ENCODE results near the gene LMBRD2. TPM values are rescaled to one million over a fixed set of nuclear protein-coding genes. Genes with fewer than 3 reads are reported as not detected.

LMBRD2 gene
- polyA plus RNA-seq, 1 of the 3 experiments (the other 2 are of a cell fraction): 1.6 TPM

GRCh38 chr5:36056422-36056821, 95.3 kb downstream of the LMBRD2 start:
- no peaks in the 10 kb centered on the region for H4K20me1 ChIP-seq (ENCODE audit: insufficient read depth)
- ChIA-PET CTCF (interaction anchor here (1.0 kb wide), 1 partner anchor 23 kb away, joined by 3 read pairs; no protein-coding TSS in a partner anchor), POLR2A (no interaction called here)
- no peak overlapping the region for H3K4me3 ChIP-seq (ENCODE audit: low read depth in 2 of 2, low read length in 1 of 2)
- H3K9me3 ChIP-seq: no peaks in the 10 kb centered on the region
- H3K4me2 ChIP-seq: no peak overlapping the region
- H3K9me2 ChIP-seq: no peaks in the 10 kb centered on the region
- no peak for DNase-seq
- H3F3A ChIP-seq (replicated peaks; ENCODE audit: insufficient read depth): no peaks in the 10 kb centered on the region
- WGBS (ENCODE audit: low lambda C conversion rate): 15% methylated on average over 5 of the region's 5 CpGs
- H2AFZ ChIP-seq (ENCODE audit: low read depth): no peak overlapping the region
- no peak overlapping the region for H3K9ac ChIP-seq
- no peak for TF ChIP-seq ELF1 (IDR thresholded peaks at IDR 0.05)
- TF ChIP-seq FOXJ3 (CRISPR knock-in tag; IDR thresholded peaks at IDR 0.05): no peak
- TF ChIP-seq JUND (IDR thresholded peaks at IDR 0.05): no peak
- TF ChIP-seq FOSL2 (IDR thresholded peaks at IDR 0.05; ENCODE audit: borderline replicate concordance, low read depth): no peak
- TF ChIP-seq IRF3 (IDR thresholded peaks at IDR 0.05; ENCODE audit: low read depth, low read length): no peak
- TF ChIP-seq POLR2AphosphoS5 (IDR thresholded peaks at IDR 0.05; ENCODE audit: low read depth, low read length): no peak
- TF ChIP-seq RXRA (IDR thresholded peaks at IDR 0.05; ENCODE audit: borderline replicate concordance, low read depth): no peak
- no peak for TF ChIP-seq USF1 (IDR thresholded peaks at IDR 0.05; ENCODE audit: borderline replicate concordance, low read depth)
- TF ChIP-seq NRF1 (IDR thresholded peaks at IDR 0.05; ENCODE audit: low read depth, low read length): no peak
- no peak for TF ChIP-seq RFX5 (IDR thresholded peaks at IDR 0.05; ENCODE audit: low read length)
- no peaks in the 10 kb centered on the region; the same call in 1 of the 2 replicates for H3K27me3 ChIP-seq (ENCODE audit: insufficient read depth)
- H3K79me2 ChIP-seq (ENCODE audit: insufficient read depth): no peaks in the 10 kb centered on the region
- peak overlapping the region in 1 of 2 experiments; percentile 19; a peak in 1 of 4 replicates for H3K27ac ChIP-seq (ENCODE audit: low read depth in 2 of 2, low read length in 1 of 2)
- H3K4me1 ChIP-seq (ENCODE audit: control insufficient read depth in 1 of 2, insufficient read depth in 2 of 2, low read depth in 1 of 2, low read length in 1 of 2): peaks cover 0 to 9% of the 10 kb centered on the region in 2 experiments; a peak in 2 of 4 replicates
- H3K36me3 ChIP-seq (replicated peaks in 1 of 2; ENCODE audit: control insufficient read depth in 1 of 2, insufficient read depth in 2 of 2, low read length in 1 of 2): no peaks in the 10 kb centered on the region

GRCh38 chr5:36055984-36056383, 95.7 kb downstream of the LMBRD2 start:
- H3K9me2 ChIP-seq: no peaks in the 10 kb centered on the region
- H3K4me3 ChIP-seq (ENCODE audit: low read depth in 2 of 2, low read length in 1 of 2): no peak overlapping the region
- no peak for DNase-seq
- POLR2A ChIA-PET: no interaction called here
- no peak overlapping the region for H3K9ac ChIP-seq
- H3K9me3 ChIP-seq: no peaks in the 10 kb centered on the region
- H3K27ac ChIP-seq (ENCODE audit: low read depth in 2 of 2, low read length in 1 of 2): peak overlapping the region in 1 of 2 experiments; percentile 19; a peak in 1 of 4 replicates
- H3K27me3 ChIP-seq (ENCODE audit: insufficient read depth): no peaks in the 10 kb centered on the region; the same call in 1 of the 2 replicates
- no peaks in the 10 kb centered on the region for H3F3A ChIP-seq (replicated peaks; ENCODE audit: insufficient read depth)
- CTCF ChIA-PET: no interaction called here
- WGBS (ENCODE audit: low lambda C conversion rate): 53% methylated on average over 5 of the region's 5 CpGs
- TF ChIP-seq RFX5 (IDR thresholded peaks at IDR 0.05; ENCODE audit: low read length) (no peak), MEF2A (IDR thresholded peaks at IDR 0.05; ENCODE audit: borderline replicate concordance, low read depth) (no peak), GABPA (IDR thresholded peaks at IDR 0.05; ENCODE audit: low read depth) (no peak), CTCF (IDR thresholded peaks at IDR 0.05) (no peak), SIN3A (IDR thresholded peaks at IDR 0.05; ENCODE audit: borderline replicate concordance, low read depth, low read length) (no peak), ELF1 (IDR thresholded peaks at IDR 0.05) (no peak), PBX3 (IDR thresholded peaks at IDR 0.05) (no peak), NRF1 (IDR thresholded peaks at IDR 0.05; ENCODE audit: low read depth, low read length) (no peak), EZH2phosphoT487 (IDR thresholded peaks at IDR 0.05; ENCODE audit: borderline replicate concordance, low read depth) (no peak)
- no peak overlapping the region for H2AFZ ChIP-seq (ENCODE audit: low read depth)
- peaks cover 0 to 9% of the 10 kb centered on the region in 2 experiments; a peak in 2 of 4 replicates for H3K4me1 ChIP-seq (ENCODE audit: control insufficient read depth in 1 of 2, insufficient read depth in 2 of 2, low read depth in 1 of 2, low read length in 1 of 2)
- no peak overlapping the region for H3K4me2 ChIP-seq
- no peaks in the 10 kb centered on the region for H3K36me3 ChIP-seq (replicated peaks in 1 of 2; ENCODE audit: control insufficient read depth in 1 of 2, insufficient read depth in 2 of 2, low read length in 1 of 2)
- H4K20me1 ChIP-seq (ENCODE audit: insufficient read depth): no peaks in the 10 kb centered on the region
- H3K79me2 ChIP-seq (ENCODE audit: insufficient read depth): no peaks in the 10 kb centered on the region

All from SK-N-SH (cell line).